T-helper 22 cell (primary cell): Measurements from ENCODE around the gene PSMB5.

Experiments
- DNase-seq: peaks from one replicate; pipeline ENCODE4 v3.0.0-alpha.2; 2020; ENCODE audit warnings: low read depth

The PSMB5 gene

DNA sequence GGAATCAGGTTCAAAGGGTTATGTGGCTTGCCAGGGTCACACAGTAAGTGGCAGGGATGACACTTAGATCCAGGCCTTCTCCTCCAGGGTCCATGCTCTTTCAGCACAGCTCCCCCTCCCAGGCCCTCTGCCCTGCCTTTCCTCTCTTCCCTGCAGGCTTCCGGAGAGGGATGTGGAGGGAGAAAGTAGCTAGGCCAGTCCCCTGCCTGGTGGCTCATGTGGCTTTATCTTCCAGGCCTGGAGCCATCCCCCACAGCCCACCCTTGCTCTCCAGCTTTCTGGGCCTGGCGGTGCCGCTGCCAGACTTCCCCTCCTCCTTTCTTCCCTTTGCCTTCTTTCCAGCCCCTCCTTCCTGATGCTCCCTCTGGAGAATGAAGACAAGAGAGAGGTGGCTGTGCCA, 9.1 kb upstream of the PSMB5 start:
- no peak for DNase-seq

- no peak for DNase-seq
Observed at GRCh38 chr14:23043145-23043544, 8.4 kb upstream of the PSMB5 start.

GRCh38 chr14:23042162-23042965, 7.7 kb upstream of the PSMB5 start, which contains the start of gene PSMB11:
Gene PSMB11, plus strand, starts transcription at chr14:23042212. Its CDS starts 14 bp downstream, at chr14:23042226.
- DNase-seq = no peak

DNA sequence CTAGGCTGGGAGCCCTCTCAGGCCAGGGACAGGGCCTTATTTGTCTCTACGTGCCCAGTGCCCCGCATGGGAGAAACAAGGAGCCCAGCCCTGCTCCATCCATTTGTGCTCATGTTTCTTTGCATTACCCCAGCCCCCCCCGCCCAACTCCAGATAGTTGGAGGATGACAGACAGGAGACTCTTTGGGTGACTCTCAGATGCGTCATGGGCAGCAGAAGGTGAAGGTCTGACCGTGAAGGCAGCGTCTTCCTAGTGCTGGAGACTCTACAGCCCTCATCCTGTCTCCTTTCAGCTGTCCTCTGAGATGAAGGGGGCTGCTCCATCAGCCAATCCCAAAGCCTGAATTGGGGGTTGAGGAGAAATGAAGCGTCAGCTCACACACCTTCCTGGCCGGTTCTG, 7.0 kb upstream of the PSMB5 start:
- DNase-seq = no peak

GRCh38 chr14:23040100-23040499, 5.4 kb upstream of the PSMB5 start:
- DNase-seq = no peak

DNA sequence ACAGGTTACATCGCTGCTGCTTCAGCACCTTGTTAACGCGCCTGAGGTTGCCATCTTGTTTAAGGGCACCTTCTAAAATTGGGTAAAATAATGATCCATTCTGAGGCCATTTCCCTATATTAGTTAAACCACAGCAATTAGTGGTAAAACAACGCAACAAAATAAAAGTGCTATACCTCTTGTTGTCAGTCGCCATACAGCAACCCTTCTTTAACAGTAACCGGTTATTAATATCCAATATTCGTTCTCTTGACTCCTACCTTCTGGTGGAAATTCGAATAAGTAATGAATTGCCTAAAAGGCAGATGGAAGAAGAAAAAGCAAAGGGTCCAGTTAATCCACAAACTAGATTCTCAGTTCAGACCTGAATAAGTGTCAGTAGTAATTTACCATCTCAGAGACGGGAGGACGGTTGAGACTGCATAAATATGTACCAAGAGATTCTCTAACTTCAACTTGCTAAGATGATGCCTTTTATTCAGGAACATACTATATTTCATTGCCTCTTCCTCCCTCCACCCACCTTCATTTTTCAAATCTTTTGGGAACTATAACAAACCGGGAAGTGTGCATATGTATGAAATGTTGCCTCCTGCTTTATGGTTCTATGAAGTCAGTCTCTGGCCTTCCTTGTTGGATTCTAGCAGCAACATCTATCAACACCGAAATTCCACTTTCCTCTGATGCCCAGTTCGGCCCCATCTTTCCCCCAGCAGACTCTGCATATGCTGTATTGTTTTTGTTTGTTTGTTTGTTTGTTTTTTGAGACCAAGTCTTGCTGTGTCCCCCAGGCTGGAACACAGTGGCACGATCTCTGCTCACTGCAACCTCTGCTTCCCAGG, 824 bp upstream of the PSMB5 start:
- no peak for DNase-seq

DNA sequence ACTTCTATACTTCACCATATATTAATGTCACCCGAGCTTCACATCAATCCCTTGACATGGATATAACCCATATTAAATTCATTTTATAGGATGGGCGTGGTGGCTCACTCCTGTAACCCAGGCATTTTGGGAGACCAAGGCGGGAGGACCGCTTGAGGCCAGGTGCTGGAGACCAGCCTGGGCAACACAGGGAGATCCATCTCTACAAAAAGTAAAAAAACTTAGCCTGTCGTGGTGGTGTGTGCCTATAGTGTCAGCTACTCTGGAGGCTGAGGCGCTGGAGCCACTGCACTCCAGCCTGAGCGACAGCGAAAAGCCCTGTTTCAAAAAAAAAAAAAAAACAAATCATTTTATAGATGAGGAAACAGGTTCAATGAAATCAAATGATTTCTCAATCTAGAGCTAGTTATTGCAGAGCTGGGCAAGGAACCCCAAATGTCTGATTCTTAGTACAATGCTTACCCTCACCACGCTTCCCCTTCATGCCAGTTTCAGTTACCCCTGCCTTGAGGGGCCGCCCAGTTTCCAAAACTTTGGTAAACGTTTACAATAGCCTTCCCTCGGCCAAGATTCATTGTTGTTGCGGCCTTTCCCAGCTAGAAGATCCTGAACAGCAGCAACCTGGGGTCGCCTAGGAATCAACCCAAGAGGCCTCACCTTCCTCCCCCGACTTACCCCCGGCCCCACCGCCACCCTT, 751 bp downstream of the PSMB5 start:
- no peak for DNase-seq

DNA sequence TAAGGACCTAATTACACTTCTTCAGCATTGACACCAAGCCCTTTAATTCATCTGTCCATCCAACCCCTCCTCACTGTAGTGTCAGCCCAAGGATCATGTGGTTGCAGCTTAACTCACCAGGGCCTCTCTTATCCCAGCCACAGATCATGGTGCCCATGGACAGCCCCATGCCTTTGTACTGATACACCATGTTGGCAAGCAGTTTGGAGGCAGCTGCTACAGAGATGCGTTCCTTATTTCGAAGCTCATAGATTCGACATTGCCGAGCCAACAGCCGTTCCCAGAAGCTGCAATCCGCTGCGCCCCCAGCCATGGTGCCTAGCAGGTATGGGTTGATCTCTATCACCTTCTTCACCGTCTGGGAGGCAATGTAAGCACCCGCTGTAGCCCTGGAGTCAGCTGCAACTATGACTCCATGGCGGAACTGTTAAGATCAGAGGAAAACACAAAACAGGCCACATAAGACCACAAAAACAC, 1.4 kb downstream of the PSMB5 start:
- no peak for DNase-seq

DNA sequence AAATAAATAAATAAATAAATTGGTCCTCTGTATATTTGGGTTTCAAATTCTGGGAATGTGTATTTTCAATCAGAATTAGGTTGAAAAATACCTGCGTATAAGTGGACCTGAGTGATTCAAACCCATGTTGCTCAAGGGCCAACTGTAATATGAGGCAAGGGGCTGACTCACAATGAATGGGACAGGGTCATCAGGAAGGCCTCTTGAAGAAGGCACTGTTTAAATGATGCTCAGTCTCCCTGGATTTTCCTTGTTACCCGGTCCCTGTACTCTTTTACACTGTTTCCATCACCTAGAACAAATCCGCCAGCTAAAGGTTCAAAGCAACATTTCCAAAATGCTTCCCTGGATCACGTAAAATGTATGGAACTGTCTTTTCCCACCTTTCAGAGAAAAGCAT, 3.8 kb downstream of the PSMB5 start:
- DNase-seq = no peak

DNA sequence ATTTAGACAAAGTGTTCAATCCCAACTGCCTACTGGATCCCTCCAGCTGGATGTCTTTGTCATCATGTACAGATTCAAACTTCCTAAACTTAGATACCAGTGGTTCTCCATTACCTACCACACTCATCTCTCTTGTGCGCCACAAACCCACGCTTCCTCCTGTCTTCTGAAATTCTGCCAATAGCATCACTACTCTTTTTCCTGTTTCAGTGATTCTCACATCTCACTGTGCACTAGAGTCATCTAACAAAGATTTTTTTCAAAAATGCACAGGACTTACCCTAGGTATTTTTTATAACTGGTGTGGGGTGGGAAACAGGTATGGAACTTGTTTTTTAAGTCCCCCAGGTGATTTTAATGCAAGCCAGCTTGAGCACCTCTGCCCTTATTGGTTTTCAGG, 5.9 kb downstream of the PSMB5 start:
- no peak for DNase-seq

- no peak for DNase-seq
Observed at GRCh38 chr14:23025151-23025814, 9.4 kb downstream of the PSMB5 start.

GRCh38 chr14:23024612-23025075, 10.1 kb downstream of the PSMB5 start:
- no peak for DNase-seq

DNA sequence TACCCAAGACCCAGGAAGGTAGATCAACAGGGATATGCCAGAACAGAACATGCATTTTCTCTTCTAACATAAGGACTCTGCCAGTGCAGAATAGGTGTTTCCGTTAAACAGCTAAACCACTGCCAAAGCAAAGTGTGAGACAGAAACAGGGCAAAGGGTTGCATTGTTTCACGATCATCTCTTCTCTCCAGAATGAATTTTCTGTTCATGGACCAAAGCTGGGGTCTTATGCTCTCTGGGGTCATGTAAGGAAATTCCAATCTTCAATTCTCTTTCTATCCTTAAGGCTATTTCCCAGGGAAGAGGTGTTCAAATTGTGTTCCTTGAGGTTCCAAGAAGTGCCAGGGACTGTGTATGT, 10.9 kb downstream of the PSMB5 start:
- no peak for DNase-seq

DNA sequence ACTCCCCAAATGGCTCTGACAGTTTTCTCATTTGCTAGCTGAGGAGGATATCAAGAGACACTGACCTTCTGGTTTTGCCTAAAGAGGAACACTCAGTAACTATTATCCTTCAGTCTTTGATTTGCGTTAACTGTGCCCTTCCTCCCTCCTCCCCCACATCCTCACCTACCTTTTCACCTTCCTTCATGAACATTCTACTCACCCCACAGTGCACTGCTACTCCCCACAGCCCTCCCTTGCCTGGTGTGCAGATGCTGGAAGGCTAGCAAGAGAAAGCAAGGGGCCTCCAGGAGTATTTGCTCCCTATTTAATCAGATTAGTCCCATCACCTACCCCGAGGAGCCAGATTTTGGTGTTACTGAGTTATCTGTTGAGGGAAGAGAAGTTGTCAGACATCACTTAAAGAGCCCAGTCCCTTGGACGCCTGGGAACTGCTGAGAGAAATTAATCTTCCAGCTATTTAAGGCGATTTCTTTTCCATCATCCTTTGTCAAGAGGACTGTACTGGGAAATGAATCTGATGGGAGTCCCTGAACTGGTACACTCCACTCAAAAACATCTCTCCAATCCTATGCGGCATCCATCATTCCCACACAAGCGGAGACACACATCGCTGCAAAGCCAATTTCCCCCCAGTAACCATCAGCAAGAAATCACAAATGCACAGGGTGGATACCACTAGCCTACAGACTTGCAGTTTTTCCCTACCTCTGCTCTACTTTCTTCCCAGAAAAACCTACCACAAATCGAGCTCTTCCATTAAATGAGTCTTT, 11.5 kb downstream of the PSMB5 start:
- DNase-seq = no peak

- no peak for DNase-seq
Observed at GRCh38 chr14:23021889-23022442, 12.7 kb downstream of the PSMB5 start.

DNA sequence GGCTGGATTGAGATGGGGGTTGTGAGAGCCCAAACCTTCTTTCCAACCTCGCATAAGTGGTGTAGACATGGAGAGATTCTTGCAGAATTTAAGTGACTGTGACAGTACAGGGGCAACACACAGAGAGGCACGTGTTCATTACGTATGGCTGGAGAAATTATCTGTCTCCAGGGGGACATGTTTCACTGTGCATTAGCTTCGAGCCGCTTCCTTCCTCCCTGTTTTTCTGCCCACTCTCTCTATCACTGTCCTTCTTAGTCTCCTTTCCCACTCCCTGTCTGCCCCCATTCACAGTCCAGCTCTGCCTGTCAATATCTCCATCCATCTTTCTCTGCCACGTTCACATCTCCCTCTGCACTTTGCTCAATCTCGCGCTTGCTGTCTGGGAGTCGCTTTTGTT, 13.3 kb downstream of the PSMB5 start:
- DNase-seq = no peak

- no peak for DNase-seq
Observed at GRCh38 chr14:23020143-23021128, 14.3 kb downstream of the PSMB5 start.

DNA sequence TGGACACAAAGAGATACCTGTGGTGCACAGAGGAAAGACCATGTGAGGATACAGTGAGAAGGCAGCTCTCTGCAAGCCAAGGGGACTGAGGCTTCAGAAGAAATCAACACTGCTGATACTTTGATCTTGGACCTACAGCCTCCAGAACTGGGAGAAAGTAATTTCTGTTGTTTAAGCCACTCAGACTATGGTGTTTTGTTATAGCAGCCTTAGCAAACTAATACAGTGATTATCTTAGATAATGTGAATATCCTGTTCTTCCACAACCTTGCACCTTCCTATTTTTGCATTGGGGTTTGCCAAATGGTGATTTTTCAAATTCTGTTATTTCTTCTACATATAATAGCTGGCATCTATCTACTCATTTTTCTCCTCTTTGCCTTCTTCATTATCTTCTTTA, 16.6 kb downstream of the PSMB5 start:
- DNase-seq = no peak

- no peak for DNase-seq
Observed at GRCh38 chr14:23017091-23017490, 17.6 kb downstream of the PSMB5 start.

- no peak for DNase-seq
Observed at GRCh38 chr14:23015618-23016017, 19.1 kb downstream of the PSMB5 start.
